Activated B cell treated with CpG ODN at 0.5 μM for 24 hours (primary cell): ENCODE results near the gene CD63. TPM values are rescaled to one million over a fixed set of nuclear protein-coding genes. Genes with fewer than 3 reads are reported as not detected.

Experiments used
- ATAC-seq: fragments of 200-7000 bp; cut with Tn5 transposase; one replicate; pipeline ENCODE4 v1.10.0; 2021; ENCODE audit warnings: low read depth, mild to moderate bottlenecking, moderate library complexity
- CTCF ChIA-PET: fragments of 350-600 bp; sonication (Branson Sonifier 250); formaldehyde crosslinking; loops from one replicate; lab custom pipeline; 2021; ENCODE audit warnings: antibody characterized with exemption; lab: Charles Lee
- POLR2A ChIA-PET: fragments of 350-600 bp; sonication (Branson Sonifier 250); formaldehyde crosslinking; loops from one replicate; lab custom pipeline; 2021; ENCODE audit warnings: antibody characterized with exemption; lab: Charles Lee
- DNase-seq: peaks from one replicate; pipeline ENCODE4 v3.0.0; 2022
- H3K27ac Mint-ChIP-seq: one replicate; pipeline ENCODE4 v1.8.0; 2020; ENCODE audit warnings: mixed read lengths
- H3K27me3 Mint-ChIP-seq: one replicate; pipeline ENCODE4 v1.8.0; 2021; ENCODE audit warnings: mixed read lengths
- H3K36me3 Mint-ChIP-seq: one replicate; pipeline ENCODE4 v1.8.0; 2021; ENCODE audit warnings: low read depth, mixed read lengths
- H3K4me1 Mint-ChIP-seq: one replicate; pipeline ENCODE4 v1.8.0; 2021; ENCODE audit warnings: mixed read lengths
- H3K4me3 Mint-ChIP-seq: one replicate; pipeline ENCODE4 v1.8.0; 2020; ENCODE audit warnings: mild to moderate bottlenecking, mixed read lengths
- H3K9me3 Mint-ChIP-seq: one replicate; pipeline ENCODE4 v1.8.0; 2020; ENCODE audit warnings: mixed read lengths
- CTCF ChIP-seq: fragments of 200-600 bp; IDR thresholded peaks from one replicate; pipeline ENCODE4 v1.8.0; 2022; ENCODE audit warnings: antibody characterized with exemption, mild to moderate bottlenecking
- intact Hi-C: fragments of 100-400 bp; cut with micrococcal nuclease; formaldehyde crosslinking; loops from one replicate; pipeline ENCODE4 v1.15.1; 2024
- total RNA-seq: library from RNA; stranded (reverse); gene quantifications from 2 replicates; pipeline ENCODE4 v1.2.3, GENCODE V29; 2022

Gene CD63
- total RNA-seq, 1 donor from 2014 or later = 104 TPM

GRCh38 chr12:55713721-55714120 lies 15.1 kb downstream of the CD63 start:
- intact Hi-C loops = no loop called here

GRCh38 chr12:55712700-55713415 lies 16.0 kb downstream of the CD63 start:
- ChIA-PET CTCF (interaction anchor here (1.2 kb wide), 1 partner anchor 56 kb away, joined by 3 read pairs; no protein-coding TSS in a partner anchor), POLR2A (interaction anchor here (0.6 to 1.1 kb wide), 2 partner anchors 31 to 294 kb away, joined by 3 read pairs; no protein-coding TSS in a partner anchor)
- Mint-ChIP-seq H3K9me3 (no peaks in the 10 kb centered on the region), H3K27ac (no peak overlapping the region), H3K36me3 (peaks cover 8% of the 10 kb centered on the region), H3K27me3 (peaks cover 6% of the 10 kb centered on the region), H3K4me3 (no peak overlapping the region), H3K4me1 (peaks cover 40% of the 10 kb centered on the region)
- ATAC-seq (no peak), DNase-seq (no peak)
- intact Hi-C loops = no loop called here
- TF ChIP-seq CTCF = no peak

More at GRCh38 chr12:55713721-55714120, 15.1 kb downstream of the CD63 start:
- POLR2A ChIA-PET = no interaction called here
- Mint-ChIP-seq H3K9me3 (no peaks in the 10 kb centered on the region), H3K27me3 (peaks cover 6% of the 10 kb centered on the region), H3K4me3 (no peak overlapping the region), H3K36me3 (peaks cover 13% of the 10 kb centered on the region), H3K4me1 (peaks cover 40% of the 10 kb centered on the region), H3K27ac (no peak overlapping the region)
- ATAC-seq (no peak), DNase-seq (no peak)
- TF ChIP-seq CTCF = no peak
- CTCF ChIA-PET = interaction anchor here (1.2 kb wide), 1 partner anchor 57 kb away, joined by 3 read pairs; no protein-coding TSS in a partner anchor

- Mint-ChIP-seq H3K4me1 (peaks cover 36% of the 10 kb centered on the region), H3K9me3 (no peaks in the 10 kb centered on the region), H3K27me3 (peaks cover 6% of the 10 kb centered on the region), H3K4me3 (no peak overlapping the region), H3K36me3 (peaks cover 4% of the 10 kb centered on the region), H3K27ac (no peak overlapping the region)
- ChIA-PET POLR2A (interaction anchor here (0.6 to 1.1 kb wide), 2 partner anchors 32 to 295 kb away, joined by 3 read pairs; no protein-coding TSS in a partner anchor), CTCF (no interaction called here)
- intact Hi-C loops = no loop called here
- ATAC-seq = no peak
- no peak for DNase-seq
- TF ChIP-seq CTCF = no peak
Measured at GRCh38 chr12:55711786-55712553, 16.8 kb downstream of the CD63 start.

GRCh38 chr12:55708695-55709233 lies 20.0 kb downstream of the CD63 start:
- Mint-ChIP-seq H3K27ac (no peak overlapping the region), H3K4me3 (peak overlapping the region; percentile 86), H3K36me3 (no peaks in the 10 kb centered on the region), H3K4me1 (peaks cover 23% of the 10 kb centered on the region), H3K9me3 (no peaks in the 10 kb centered on the region), H3K27me3 (peaks cover 4% of the 10 kb centered on the region)
- DNase-seq = no peak
- intact Hi-C loops = no loop called here
- no peak for ATAC-seq
- ChIA-PET CTCF (no interaction called here), POLR2A (no interaction called here)
- no peak for TF ChIP-seq CTCF
